GM19193 (cell line): ENCODE results near the gene TRIM13.

Experiments
- POLR2A ChIP-seq: IDR thresholded peaks from 4 replicates; pipeline ENCODE4 v1.6.1; 2011; ENCODE audit not compliant: insufficient read depth, insufficient read length; ENCODE audit errors: extremely low read depth

Gene TRIM13

GRCh38 chr13:50017819-50018218, 21.0 kb downstream of the TRIM13 start:
- TF ChIP-seq POLR2A, result no peak

- TF ChIP-seq POLR2A, result no peak
These were observed 28.6 kb downstream of the TRIM13 start for GRCh38 chr13:50025436-50025835.

- TF ChIP-seq POLR2A, result no peak
These were observed 30.1 kb downstream of the TRIM13 start for GRCh38 chr13:50026788-50027473.

GRCh38 chr13:50030315-50030714, 33.5 kb downstream of the TRIM13 start:
- no peak for TF ChIP-seq POLR2A

GRCh38 chr13:50033725-50034124, 36.9 kb downstream of the TRIM13 start:
- TF ChIP-seq POLR2A, result no peak

- no peak for TF ChIP-seq POLR2A
These were observed 40.9 kb downstream of the TRIM13 start for GRCh38 chr13:50037788-50038187.

GRCh38 chr13:50038266-50038665, 41.4 kb downstream of the TRIM13 start:
- no peak for TF ChIP-seq POLR2A

GRCh38 chr13:50052478-50052877, 55.6 kb downstream of the TRIM13 start:
- TF ChIP-seq POLR2A, result no peak

GRCh38 chr13:50053844-50054243, 57.0 kb downstream of the TRIM13 start:
- TF ChIP-seq POLR2A, result no peak

GRCh38 chr13:50055454-50055853, 58.6 kb downstream of the TRIM13 start:
- no peak for TF ChIP-seq POLR2A

- no peak for TF ChIP-seq POLR2A
These were observed 63.9 kb downstream of the TRIM13 start for GRCh38 chr13:50060718-50061117.

- TF ChIP-seq POLR2A, result no peak
These were observed 68.9 kb downstream of the TRIM13 start for GRCh38 chr13:50065712-50066111.
